HEK293 (cell line): ENCODE data around the gene GPATCH3.

ENCODE experiments used
- CTCF ChIA-PET: fragments of 350-600 bp; formaldehyde crosslinking; extraction: SDS; loops from one replicate; lab custom pipeline; 2021; ENCODE audit warnings: antibody characterized with exemption; lab: Yijun Ruan, JAX
- POLR2A ChIA-PET: fragments of 300-600 bp; formaldehyde crosslinking; extraction: SDS; loops from one replicate; lab custom pipeline; 2020; ENCODE audit warnings: antibody characterized with exemption, inconsistent platforms; lab: Yijun Ruan, JAX
- H3K27ac ChIP-seq: fragments of 200-500 bp; sonication (Bioruptor generic); 2 replicates; pipeline ENCODE4 v1.5.1; 2014; ENCODE audit warnings: low read depth, low read length, control low read depth, inconsistent platforms; ENCODE audit errors: extremely low read depth
- H3K36me3 ChIP-seq, 2 experiments: fragments of 200-500 bp in 1 of 2; sonication (Bioruptor generic) in 1 of 2; 1 replicate in 1 of 2; 2 replicates in 1 of 2; pipeline ENCODE4 v1.5.1; 2014 to 2017; ENCODE audit warnings: inconsistent platforms in 2 of 2, low read length in 2 of 2; ENCODE audit not compliant: control insufficient read depth in 2 of 2, insufficient read depth in 1 of 2
- H3K4me1 ChIP-seq: fragments of 200-500 bp; sonication (Bioruptor generic); 2 replicates; pipeline ENCODE4 v1.5.1; 2014; ENCODE audit warnings: mild to moderate bottlenecking, low read length, inconsistent platforms; ENCODE audit not compliant: control insufficient read depth, insufficient read depth
- H3K4me3 ChIP-seq: 2 replicates; pipeline ENCODE4 v1.5.1; 2011; ENCODE audit warnings: low read depth, mild to moderate bottlenecking, control low read depth, low read length, moderate library complexity
- H3K9me3 ChIP-seq: fragments of 200-500 bp; sonication (Bioruptor generic); 2 replicates; pipeline ENCODE4 v1.5.1; 2014; ENCODE audit warnings: low read depth, low read length, inconsistent platforms; ENCODE audit not compliant: control insufficient read depth, insufficient read depth
- GLI4 ChIP-seq: fragments of 450-650 bp; formaldehyde crosslinking; IDR thresholded peaks from 2 replicates; pipeline ENCODE4 v1.5.1; 2016; ENCODE audit warnings: missing biosample characterization, missing genetic modification characterization
- KLF8 ChIP-seq: fragments of 450-650 bp; formaldehyde crosslinking; IDR thresholded peaks from 2 replicates; pipeline ENCODE4 v1.5.1; 2016; ENCODE audit warnings: missing biosample characterization, missing genetic modification characterization
- PRDM1 ChIP-seq: fragments of 450-650 bp; formaldehyde crosslinking; IDR thresholded peaks from 2 replicates; pipeline ENCODE4; 2016; ENCODE audit warnings: missing biosample characterization, missing genetic modification characterization
- SALL2 ChIP-seq: fragments of 450-650 bp; formaldehyde crosslinking; IDR thresholded peaks from 2 replicates; pipeline ENCODE4 v1.5.0; 2017; ENCODE audit warnings: missing biosample characterization, mild to moderate bottlenecking, missing genetic modification characterization, borderline replicate concordance
- SETDB1 ChIP-seq: IDR thresholded peaks from one replicate; pipeline ENCODE4 v1.6.1; 2017; ENCODE audit warnings: mild to moderate bottlenecking, low read length, moderate library complexity, mixed read lengths; ENCODE audit not compliant: insufficient read length
- ZBTB7A ChIP-seq: fragments of 450-650 bp; formaldehyde crosslinking; IDR thresholded peaks from 2 replicates; pipeline ENCODE4 v1.5.1; 2016; ENCODE audit warnings: low read depth, missing biosample characterization, missing genetic modification characterization
- ZNF112 ChIP-seq: fragments of 450-650 bp; formaldehyde crosslinking; IDR thresholded peaks from 2 replicates; pipeline ENCODE4 v1.5.0; 2017; ENCODE audit warnings: missing biosample characterization, missing genetic modification characterization
- ZNF121 ChIP-seq: fragments of 450-650 bp; formaldehyde crosslinking; IDR thresholded peaks from 2 replicates; pipeline ENCODE4 v1.5.1; 2016; ENCODE audit warnings: missing biosample characterization, missing genetic modification characterization
- ZNF175 ChIP-seq: fragments of 450-650 bp; formaldehyde crosslinking; IDR thresholded peaks from 2 replicates; pipeline ENCODE4 v1.5.1; 2016; ENCODE audit warnings: missing biosample characterization, missing genetic modification characterization
- ZNF18 ChIP-seq: fragments of 450-650 bp; formaldehyde crosslinking; IDR thresholded peaks from 2 replicates; pipeline ENCODE4 v1.5.1; 2016; ENCODE audit warnings: missing biosample characterization, missing genetic modification characterization
- ZNF239 ChIP-seq: fragments of 450-650 bp; formaldehyde crosslinking; IDR thresholded peaks from 2 replicates; pipeline ENCODE4 v1.5.1; 2016; ENCODE audit warnings: missing biosample characterization, missing genetic modification characterization
- ZNF248 ChIP-seq: fragments of 450-650 bp; formaldehyde crosslinking; IDR thresholded peaks from 2 replicates; pipeline ENCODE4 v1.5.1; 2017; ENCODE audit warnings: missing biosample characterization, missing genetic modification characterization
- ZNF266 ChIP-seq: fragments of 450-650 bp; formaldehyde crosslinking; IDR thresholded peaks from 2 replicates; pipeline ENCODE4 v1.5.1; 2016; ENCODE audit warnings: missing biosample characterization, missing genetic modification characterization, low read depth
- ZNF324 ChIP-seq: fragments of 450-650 bp; formaldehyde crosslinking; IDR thresholded peaks from 2 replicates; pipeline ENCODE4 v1.5.1; 2016; ENCODE audit warnings: missing biosample characterization, missing genetic modification characterization
- ZNF394 ChIP-seq: fragments of 450-650 bp; formaldehyde crosslinking; IDR thresholded peaks from 2 replicates; pipeline ENCODE4 v1.5.1; 2016; ENCODE audit warnings: missing biosample characterization, missing genetic modification characterization, mild to moderate bottlenecking, moderate library complexity, borderline replicate concordance
- ZNF416 ChIP-seq: fragments of 450-650 bp; formaldehyde crosslinking; IDR thresholded peaks from 2 replicates; pipeline ENCODE4 v1.5.1; 2016; ENCODE audit warnings: missing biosample characterization, missing genetic modification characterization
- ZNF48 ChIP-seq: fragments of 450-650 bp; formaldehyde crosslinking; IDR thresholded peaks from 2 replicates; pipeline ENCODE4 v1.5.1; 2016; ENCODE audit warnings: missing biosample characterization, missing genetic modification characterization
- ZNF501 ChIP-seq: fragments of 450-650 bp; formaldehyde crosslinking; IDR thresholded peaks from 2 replicates; pipeline ENCODE4 v1.5.1; 2016; ENCODE audit warnings: missing biosample characterization, missing genetic modification characterization
- ZNF544 ChIP-seq: fragments of 450-650 bp; formaldehyde crosslinking; IDR thresholded peaks from 2 replicates; pipeline ENCODE4 v1.5.0; 2017; ENCODE audit warnings: missing biosample characterization, missing genetic modification characterization
- ZNF585B ChIP-seq: fragments of 450-650 bp; formaldehyde crosslinking; IDR thresholded peaks from 2 replicates; pipeline ENCODE4 v1.5.1; 2016; ENCODE audit warnings: missing biosample characterization, missing genetic modification characterization
- ZNF621 ChIP-seq: fragments of 450-650 bp; formaldehyde crosslinking; IDR thresholded peaks from 2 replicates; pipeline ENCODE4 v1.5.1; 2017; ENCODE audit warnings: missing biosample characterization, missing genetic modification characterization
- ZNF623 ChIP-seq: fragments of 450-650 bp; formaldehyde crosslinking; IDR thresholded peaks from 2 replicates; pipeline ENCODE4 v1.5.1; 2016; ENCODE audit warnings: missing biosample characterization, missing genetic modification characterization
- ZNF670 ChIP-seq: fragments of 450-650 bp; formaldehyde crosslinking; IDR thresholded peaks from 2 replicates; pipeline ENCODE4 v1.5.1; 2016; ENCODE audit warnings: missing biosample characterization, missing genetic modification characterization, low read depth
- ZNF692 ChIP-seq: fragments of 450-650 bp; formaldehyde crosslinking; IDR thresholded peaks from 2 replicates; pipeline ENCODE4 v1.5.1; 2016; ENCODE audit warnings: missing biosample characterization, missing genetic modification characterization
- ZNF701 ChIP-seq: fragments of 450-650 bp; formaldehyde crosslinking; IDR thresholded peaks from 2 replicates; pipeline ENCODE4 v1.5.1; 2016; ENCODE audit warnings: missing biosample characterization, missing genetic modification characterization
- ZNF768 ChIP-seq: fragments of 450-650 bp; formaldehyde crosslinking; IDR thresholded peaks from 2 replicates; pipeline ENCODE4 v1.5.1; 2018; ENCODE audit warnings: missing biosample characterization, mild to moderate bottlenecking, missing genetic modification characterization
- ZSCAN23 ChIP-seq: fragments of 450-650 bp; formaldehyde crosslinking; IDR thresholded peaks from 2 replicates; pipeline ENCODE4 v1.5.1; 2016; ENCODE audit warnings: missing biosample characterization, missing genetic modification characterization
- TF ChIP-seq, protein P1 (sequence below): fragments of 450-650 bp; formaldehyde crosslinking; IDR thresholded peaks from 2 replicates; pipeline ENCODE4 v1.5.0; 2017; ENCODE audit warnings: missing biosample characterization, missing genetic modification characterization, borderline replicate concordance
- TF ChIP-seq, protein P2 (sequence below): fragments of 450-650 bp; formaldehyde crosslinking; IDR thresholded peaks from 2 replicates; pipeline ENCODE4 v1.5.1; 2017; ENCODE audit warnings: missing biosample characterization, missing genetic modification characterization

GPATCH3 gene

DNA sequence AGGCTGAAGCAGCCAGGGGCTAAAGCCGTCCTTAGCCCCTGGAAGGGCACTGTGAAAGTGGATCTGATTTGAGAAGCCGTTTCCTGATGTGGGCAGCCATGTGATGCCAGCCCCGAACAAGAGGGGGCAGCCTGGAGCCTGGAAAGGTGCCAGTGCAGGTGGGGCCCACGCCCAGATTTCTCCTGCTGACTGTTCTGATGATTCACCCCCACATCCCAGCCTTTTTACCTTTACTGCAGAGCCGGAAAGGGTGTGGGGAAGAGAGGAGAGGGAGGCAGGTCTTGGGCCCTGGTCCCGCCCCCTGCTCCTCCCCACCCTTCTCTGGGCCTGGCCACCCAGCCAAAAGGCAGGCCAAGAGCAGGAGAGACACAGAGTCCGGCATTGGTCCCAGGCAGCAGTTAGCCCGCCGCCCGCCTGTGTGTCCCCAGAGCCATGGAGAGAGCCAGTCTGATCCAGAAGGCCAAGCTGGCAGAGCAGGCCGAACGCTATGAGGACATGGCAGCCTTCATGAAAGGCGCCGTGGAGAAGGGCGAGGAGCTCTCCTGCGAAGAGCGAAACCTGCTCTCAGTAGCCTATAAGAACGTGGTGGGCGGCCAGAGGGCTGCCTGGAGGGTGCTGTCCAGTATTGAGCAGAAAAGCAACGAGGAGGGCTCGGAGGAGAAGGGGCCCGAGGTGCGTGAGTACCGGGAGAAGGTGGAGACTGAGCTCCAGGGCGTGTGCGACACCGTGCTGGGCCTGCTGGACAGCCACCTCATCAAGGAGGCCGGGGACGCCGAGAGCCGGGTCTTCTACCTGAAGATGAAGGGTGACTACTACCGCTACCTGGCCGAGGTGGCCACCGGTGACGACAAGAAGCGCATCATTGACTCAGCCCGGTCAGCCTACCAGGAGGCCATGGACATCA is 37.2 kb downstream of the GPATCH3 start, which contains the start of gene SFN:
Gene SFN, plus strand, starts transcription at position 369 of the 904 bp plus-strand sequence. Its CDS starts 64 bp downstream, at position 433.
- 0 out of 2 replicates have a peak, but pooled peaks cover 2% of the 10 kb centered on the region for H3K4me1 ChIP-seq
- peak within 1 kb of the TSS; percentile 59 for H3K4me3 ChIP-seq
- POLR2A ChIA-PET, result interaction anchor here (1.2 to 2.6 kb wide), 2 partner anchors 26 to 37 kb away, joined by 3 to 30 read pairs; partner anchors contain the start of genes GPN2 and ZDHHC18
- no peaks in the 10 kb centered on the region for H3K36me3 ChIP-seq
- CTCF ChIA-PET, result interaction anchor here (0.6 to 4.1 kb wide), 6 partner anchors 15 to 263 kb away, joined by 3 to 18 read pairs (median 4); no protein-coding TSS in a partner anchor
- H3K9me3 ChIP-seq, result no peaks in the 10 kb centered on the region
- H3K27ac ChIP-seq, result no peak within 1 kb of the TSS; the same call in 1 of the 2 replicates
- TF ChIP-seq ZNF585B (tag by site-specific recombination) (no peak), SALL2 (tag by site-specific recombination) (no peak), ZNF701 (tag by site-specific recombination) (no peak), ZNF18 (tag by site-specific recombination) (no peak), ZNF416 (tag by site-specific recombination) (no peak), ZSCAN23 (tag by site-specific recombination) (0 out of 2 replicates have a peak, but pooled peaks have one; percentile 19), ZNF623 (tag by site-specific recombination) (no peak), ZNF266 (tag by site-specific recombination) (no peak), ZNF175 (no peak), ZNF501 (tag by site-specific recombination) (no peak), SETDB1 (no peak), ZNF248 (tag by site-specific recombination) (no peak), ZNF324 (peak; percentile 56; the same call in 1 of the 2 replicates), GLI4 (no peak), ZNF394 (tag by site-specific recombination) (no peak), PRDM1 (tag by site-specific recombination) (peak; percentile 58; the same call in 1 of the 2 replicates), ZNF112 (tag by site-specific recombination) (no peak), ZNF692 (peak; percentile 100), ZNF121 (tag by site-specific recombination) (no peak), ZBTB7A (tag by site-specific recombination) (no peak), KLF8 (tag by site-specific recombination) (no peak), ZNF621 (no peak), ZNF768 (no peak), ZNF670 (tag by site-specific recombination) (no peak), ZNF239 (tag by site-specific recombination) (no peak), ZNF544 (tag by site-specific recombination) (no peak), ZNF48 (tag by site-specific recombination) (no peak)
- TF ChIP-seq, protein P1, sequence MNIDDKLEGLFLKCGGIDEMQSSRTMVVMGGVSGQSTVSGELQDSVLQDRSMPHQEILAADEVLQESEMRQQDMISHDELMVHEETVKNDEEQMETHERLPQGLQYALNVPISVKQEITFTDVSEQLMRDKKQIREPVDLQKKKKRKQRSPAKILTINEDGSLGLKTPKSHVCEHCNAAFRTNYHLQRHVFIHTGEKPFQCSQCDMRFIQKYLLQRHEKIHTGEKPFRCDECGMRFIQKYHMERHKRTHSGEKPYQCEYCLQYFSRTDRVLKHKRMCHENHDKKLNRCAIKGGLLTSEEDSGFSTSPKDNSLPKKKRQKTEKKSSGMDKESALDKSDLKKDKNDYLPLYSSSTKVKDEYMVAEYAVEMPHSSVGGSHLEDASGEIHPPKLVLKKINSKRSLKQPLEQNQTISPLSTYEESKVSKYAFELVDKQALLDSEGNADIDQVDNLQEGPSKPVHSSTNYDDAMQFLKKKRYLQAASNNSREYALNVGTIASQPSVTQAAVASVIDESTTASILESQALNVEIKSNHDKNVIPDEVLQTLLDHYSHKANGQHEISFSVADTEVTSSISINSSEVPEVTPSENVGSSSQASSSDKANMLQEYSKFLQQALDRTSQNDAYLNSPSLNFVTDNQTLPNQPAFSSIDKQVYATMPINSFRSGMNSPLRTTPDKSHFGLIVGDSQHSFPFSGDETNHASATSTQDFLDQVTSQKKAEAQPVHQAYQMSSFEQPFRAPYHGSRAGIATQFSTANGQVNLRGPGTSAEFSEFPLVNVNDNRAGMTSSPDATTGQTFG (tag by site-specific recombination), result no peak
- TF ChIP-seq, protein P2, sequence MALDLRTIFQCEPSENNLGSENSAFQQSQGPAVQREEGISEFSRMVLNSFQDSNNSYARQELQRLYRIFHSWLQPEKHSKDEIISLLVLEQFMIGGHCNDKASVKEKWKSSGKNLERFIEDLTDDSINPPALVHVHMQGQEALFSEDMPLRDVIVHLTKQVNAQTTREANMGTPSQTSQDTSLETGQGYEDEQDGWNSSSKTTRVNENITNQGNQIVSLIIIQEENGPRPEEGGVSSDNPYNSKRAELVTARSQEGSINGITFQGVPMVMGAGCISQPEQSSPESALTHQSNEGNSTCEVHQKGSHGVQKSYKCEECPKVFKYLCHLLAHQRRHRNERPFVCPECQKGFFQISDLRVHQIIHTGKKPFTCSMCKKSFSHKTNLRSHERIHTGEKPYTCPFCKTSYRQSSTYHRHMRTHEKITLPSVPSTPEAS (tag by site-specific recombination), result no peak
